Activated T-cell treated with anti-CD3 and anti-CD28 coated beads, Interleukin-2, amount 50 U/mL, for 24 hours (primary cell): ENCODE data around the gene SPDYE1.
"Not testable (repeated sequence)": the region's sequence is repeated elsewhere in the genome, so short reads cannot be mapped to it uniquely, and the experiment has no call there.

Experiments
- DNase-seq: peaks from one replicate; pipeline ENCODE4 v3.0.0-alpha.2; 2020
- H3K27ac Mint-ChIP-seq: 2 replicates; pipeline ENCODE4 v1.8.0; 2020; ENCODE audit warnings: mild to moderate bottlenecking, mixed read lengths
- H3K27me3 Mint-ChIP-seq: 2 replicates; pipeline ENCODE4 v1.8.0; 2020; ENCODE audit warnings: mixed read lengths
- H3K36me3 Mint-ChIP-seq: 2 replicates; pipeline ENCODE4 v1.8.0; 2020; ENCODE audit warnings: low read depth, mixed read lengths
- H3K4me1 Mint-ChIP-seq: 2 replicates; pipeline ENCODE4 v1.8.0; 2020; ENCODE audit warnings: low read depth, mixed read lengths
- H3K4me3 Mint-ChIP-seq: 2 replicates; pipeline ENCODE4 v1.8.0; 2020; ENCODE audit warnings: mild to moderate bottlenecking, moderate library complexity, mixed read lengths
- H3K9me3 Mint-ChIP-seq: 2 replicates; pipeline ENCODE4 v1.8.0; 2020; ENCODE audit warnings: mixed read lengths

The SPDYE1 gene

DNA sequence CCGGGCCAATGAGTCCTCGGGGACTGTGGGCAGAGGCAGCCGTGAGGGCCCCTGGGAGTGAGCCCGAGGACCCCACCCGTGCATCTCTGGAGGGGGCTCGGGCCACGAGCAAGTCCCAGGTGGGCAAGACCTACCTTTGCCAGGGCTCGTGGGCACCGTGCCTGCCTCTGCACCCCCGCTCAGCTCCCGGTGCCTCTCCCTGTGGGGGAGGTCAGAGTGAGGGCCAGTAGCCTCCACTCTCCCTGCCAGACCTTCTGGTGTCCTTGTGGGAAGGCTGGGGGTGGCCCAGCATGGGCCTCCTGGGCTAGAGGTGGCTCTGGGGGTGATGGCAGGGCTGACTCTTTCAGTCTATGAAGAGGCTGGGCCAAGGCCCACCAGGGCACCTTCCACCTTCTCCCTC, 31.7 kb downstream of the SPDYE1 start:
- not testable (repeated sequence) for H3K27me3 Mint-ChIP-seq, H3K9me3 Mint-ChIP-seq, H3K4me3 Mint-ChIP-seq, H3K4me1 Mint-ChIP-seq, DNase-seq, H3K27ac Mint-ChIP-seq
- H3K36me3 Mint-ChIP-seq, result peaks cover 20% of the 10 kb centered on the region

GRCh38 chr7:44030029-44030428, 32.3 kb downstream of the SPDYE1 start:
- not testable (repeated sequence) for H3K9me3 Mint-ChIP-seq, DNase-seq, H3K4me3 Mint-ChIP-seq, H3K27ac Mint-ChIP-seq, H3K27me3 Mint-ChIP-seq, H3K4me1 Mint-ChIP-seq
- H3K36me3 Mint-ChIP-seq, result peaks cover 22% of the 10 kb centered on the region

DNA sequence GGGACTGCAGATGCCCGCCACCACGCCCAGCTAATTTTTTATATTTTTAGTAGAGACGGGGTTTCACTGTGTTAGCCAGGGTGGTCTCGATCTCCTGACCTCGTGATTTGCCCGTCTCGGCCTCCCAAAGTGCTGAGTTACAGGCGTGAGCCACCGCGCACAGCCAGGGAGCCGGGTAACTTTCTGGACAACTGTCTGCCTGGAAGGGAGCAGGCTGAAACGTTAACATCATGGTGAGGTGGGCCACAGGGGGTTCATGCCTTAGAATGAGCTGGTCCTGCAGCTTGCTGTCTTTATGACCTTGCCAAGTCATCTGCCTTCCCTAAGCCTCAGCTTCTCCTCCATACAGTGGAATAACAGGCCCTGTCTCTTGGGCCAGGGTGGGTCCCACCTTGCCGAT, 33.6 kb downstream of the SPDYE1 start:
- not testable (repeated sequence) for DNase-seq, H3K9me3 Mint-ChIP-seq, H3K27ac Mint-ChIP-seq, H3K27me3 Mint-ChIP-seq, H3K4me3 Mint-ChIP-seq, H3K4me1 Mint-ChIP-seq
- peaks cover 22% of the 10 kb centered on the region for H3K36me3 Mint-ChIP-seq

DNA sequence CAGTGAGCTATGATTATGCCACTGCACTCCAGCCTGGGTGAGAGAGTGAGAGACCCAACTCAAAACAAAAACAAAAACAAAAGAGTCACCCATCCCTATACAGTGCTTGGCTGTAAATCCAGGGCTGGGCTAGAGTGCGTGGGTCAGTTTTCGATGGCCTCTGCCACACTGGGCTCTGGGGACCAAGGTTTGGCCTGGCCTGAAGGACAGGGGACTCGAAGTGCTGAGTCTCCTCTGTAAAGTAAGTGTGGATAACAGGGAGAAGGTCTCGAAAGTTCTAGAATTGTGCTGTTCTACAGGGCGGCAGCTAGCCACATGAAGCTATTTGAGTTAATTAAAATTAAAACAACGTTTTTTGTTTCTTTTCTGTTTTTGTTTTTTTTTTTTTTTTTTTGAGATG, 34.3 kb downstream of the SPDYE1 start:
- H3K4me1 Mint-ChIP-seq, H3K9me3 Mint-ChIP-seq, DNase-seq, H3K4me3 Mint-ChIP-seq, H3K27ac Mint-ChIP-seq, H3K27me3 Mint-ChIP-seq: not testable (repeated sequence)
- H3K36me3 Mint-ChIP-seq, result peaks cover 28% of the 10 kb centered on the region

- not testable (repeated sequence) for H3K27ac Mint-ChIP-seq, H3K4me1 Mint-ChIP-seq, H3K27me3 Mint-ChIP-seq, H3K9me3 Mint-ChIP-seq, H3K4me3 Mint-ChIP-seq
- peak; percentile 11 for DNase-seq
- peaks cover 31% of the 10 kb centered on the region for H3K36me3 Mint-ChIP-seq
Measured at GRCh38 chr7:44033971-44034844, 36.5 kb downstream of the SPDYE1 start.

DNA sequence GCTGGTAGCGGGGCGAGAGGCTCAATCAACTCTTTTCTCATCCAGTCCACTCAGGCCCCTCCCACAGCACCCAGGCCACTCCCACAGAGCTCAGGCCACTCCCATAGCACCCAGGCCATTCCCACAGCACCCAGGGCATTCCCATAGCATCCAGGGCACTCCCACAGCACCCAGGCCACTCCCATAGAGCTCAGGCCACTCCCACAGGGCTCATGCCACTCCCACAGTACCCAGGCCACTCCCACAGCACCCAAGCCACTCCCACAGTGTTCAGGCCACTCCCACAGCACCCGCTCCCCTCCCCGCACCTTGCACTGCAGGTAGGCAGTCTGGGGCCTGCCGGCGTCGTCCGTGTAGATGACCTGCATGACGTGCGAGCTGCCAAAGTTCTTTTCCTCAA, 38.7 kb downstream of the SPDYE1 start:
- H3K36me3 Mint-ChIP-seq, result peaks cover 29% of the 10 kb centered on the region
- not testable (repeated sequence) for H3K4me3 Mint-ChIP-seq, H3K27ac Mint-ChIP-seq, H3K27me3 Mint-ChIP-seq, H3K9me3 Mint-ChIP-seq
- H3K4me1 Mint-ChIP-seq, result peaks cover 12% of the 10 kb centered on the region
- peak; percentile 76 for DNase-seq

DNA sequence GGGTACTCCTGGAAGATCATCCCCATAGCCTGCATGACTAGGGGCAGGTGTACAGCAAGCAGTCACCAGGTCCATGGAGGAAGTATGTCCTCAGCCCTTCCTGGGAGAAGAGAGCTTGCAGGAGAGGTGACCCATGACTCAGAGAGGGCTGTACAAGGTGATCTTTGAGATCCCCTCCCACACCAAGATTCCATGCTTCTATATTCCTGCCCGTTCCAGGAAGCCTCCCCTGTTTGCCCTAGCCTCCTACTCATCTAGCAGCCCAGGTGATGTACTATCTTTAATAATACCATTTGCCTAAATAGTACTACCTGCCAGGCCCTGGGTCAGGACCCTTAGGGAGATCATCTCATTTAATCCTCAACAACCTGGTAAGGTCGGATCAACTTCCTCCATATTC, 40.3 kb downstream of the SPDYE1 start:
- H3K27me3 Mint-ChIP-seq, DNase-seq, H3K9me3 Mint-ChIP-seq, H3K4me3 Mint-ChIP-seq: not testable (repeated sequence)
- H3K27ac Mint-ChIP-seq, result peak overlapping the region; percentile 29
- peaks cover 24% of the 10 kb centered on the region for H3K36me3 Mint-ChIP-seq
- H3K4me1 Mint-ChIP-seq, result peaks cover 14% of the 10 kb centered on the region

GRCh38 chr7:44038553-44038952, 40.9 kb downstream of the SPDYE1 start:
- H3K27me3 Mint-ChIP-seq, H3K9me3 Mint-ChIP-seq, H3K4me3 Mint-ChIP-seq, DNase-seq, H3K27ac Mint-ChIP-seq: not testable (repeated sequence)
- Mint-ChIP-seq H3K4me1 (peaks cover 14% of the 10 kb centered on the region), H3K36me3 (peaks cover 21% of the 10 kb centered on the region)

GRCh38 chr7:44038961-44039558, 41.4 kb downstream of the SPDYE1 start:
- H3K27me3 Mint-ChIP-seq, H3K9me3 Mint-ChIP-seq: not testable (repeated sequence)
- H3K27ac Mint-ChIP-seq, result peak overlapping the region; percentile 90
- H3K4me1 Mint-ChIP-seq, result peaks cover 19% of the 10 kb centered on the region
- peak overlapping the region; percentile 69 for H3K4me3 Mint-ChIP-seq
- H3K36me3 Mint-ChIP-seq, result peaks cover 18% of the 10 kb centered on the region
- DNase-seq, result peak; percentile 87

GRCh38 chr7:44039800-44040492, 42.2 kb downstream of the SPDYE1 start:
- H3K27ac Mint-ChIP-seq, result peak overlapping the region; percentile 78
- peak; percentile 72 for DNase-seq
- peaks cover 21% of the 10 kb centered on the region for H3K4me1 Mint-ChIP-seq
- not testable (repeated sequence) for H3K9me3 Mint-ChIP-seq, H3K27me3 Mint-ChIP-seq
- peaks cover 21% of the 10 kb centered on the region for H3K36me3 Mint-ChIP-seq
- H3K4me3 Mint-ChIP-seq, result peak overlapping the region; percentile 81

GRCh38 chr7:44040493-44040891, 42.8 kb downstream of the SPDYE1 start:
- not testable (repeated sequence) for H3K27me3 Mint-ChIP-seq, H3K9me3 Mint-ChIP-seq
- Mint-ChIP-seq H3K36me3 (peaks cover 27% of the 10 kb centered on the region), H3K27ac (peak overlapping the region; percentile 90), H3K4me1 (peaks cover 24% of the 10 kb centered on the region), H3K4me3 (peak overlapping the region; percentile 81)
- peak; percentile 82 for DNase-seq

DNA sequence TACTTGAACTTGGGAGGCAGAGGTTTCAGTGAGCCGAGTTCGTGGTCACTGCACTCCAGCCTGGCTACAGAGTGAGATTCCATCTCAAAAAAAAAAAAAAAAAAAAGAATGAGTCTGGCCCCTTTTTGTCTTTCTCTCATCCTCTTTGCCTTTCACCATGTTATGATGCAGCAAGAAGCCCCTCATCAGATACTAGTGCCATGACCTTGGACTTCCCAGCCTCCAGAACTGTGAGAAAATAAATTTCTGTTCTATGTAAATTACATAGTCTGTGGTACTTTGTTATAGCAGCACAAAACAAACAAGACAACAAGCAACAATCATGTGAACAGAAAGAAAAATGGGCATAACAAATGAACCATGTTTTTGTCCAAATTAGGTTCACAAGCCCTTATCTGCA, 44.5 kb downstream of the SPDYE1 start:
- no peaks in the 10 kb centered on the region for H3K9me3 Mint-ChIP-seq
- no peak for DNase-seq
- peaks cover 37% of the 10 kb centered on the region for H3K36me3 Mint-ChIP-seq
- no peaks in the 10 kb centered on the region for H3K27me3 Mint-ChIP-seq
- no peak overlapping the region for H3K4me3 Mint-ChIP-seq
- peak overlapping the region; percentile 70 for H3K27ac Mint-ChIP-seq
- peaks cover 41% of the 10 kb centered on the region for H3K4me1 Mint-ChIP-seq

DNA sequence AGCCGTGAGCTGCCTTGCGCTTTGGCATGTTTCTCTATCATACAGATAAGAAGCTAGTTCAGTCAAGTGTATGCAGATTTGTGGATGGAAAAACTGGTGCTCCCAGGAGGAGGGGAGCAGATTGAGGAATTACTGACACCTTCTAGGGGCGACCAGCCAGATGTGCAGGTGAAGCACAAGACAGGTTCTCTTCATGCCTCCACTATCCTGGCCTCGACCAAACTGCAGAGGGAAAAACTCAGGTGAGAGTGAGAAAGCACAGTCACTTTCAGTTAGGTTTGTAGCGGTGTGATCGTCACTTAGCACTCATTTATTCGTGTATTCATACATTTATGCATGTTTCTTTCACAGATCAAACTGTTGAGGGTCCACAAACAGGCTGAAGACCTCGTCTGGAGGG, 46.2 kb downstream of the SPDYE1 start:
- no peak for DNase-seq
- H3K4me1 Mint-ChIP-seq, result peaks cover 53% of the 10 kb centered on the region
- H3K36me3 Mint-ChIP-seq, result peaks cover 50% of the 10 kb centered on the region
- H3K27ac Mint-ChIP-seq, result peak overlapping the region; percentile 91
- H3K4me3 Mint-ChIP-seq, result peak overlapping the region; percentile 90
- no peaks in the 10 kb centered on the region for H3K9me3 Mint-ChIP-seq
- H3K27me3 Mint-ChIP-seq, result no peaks in the 10 kb centered on the region

DNA sequence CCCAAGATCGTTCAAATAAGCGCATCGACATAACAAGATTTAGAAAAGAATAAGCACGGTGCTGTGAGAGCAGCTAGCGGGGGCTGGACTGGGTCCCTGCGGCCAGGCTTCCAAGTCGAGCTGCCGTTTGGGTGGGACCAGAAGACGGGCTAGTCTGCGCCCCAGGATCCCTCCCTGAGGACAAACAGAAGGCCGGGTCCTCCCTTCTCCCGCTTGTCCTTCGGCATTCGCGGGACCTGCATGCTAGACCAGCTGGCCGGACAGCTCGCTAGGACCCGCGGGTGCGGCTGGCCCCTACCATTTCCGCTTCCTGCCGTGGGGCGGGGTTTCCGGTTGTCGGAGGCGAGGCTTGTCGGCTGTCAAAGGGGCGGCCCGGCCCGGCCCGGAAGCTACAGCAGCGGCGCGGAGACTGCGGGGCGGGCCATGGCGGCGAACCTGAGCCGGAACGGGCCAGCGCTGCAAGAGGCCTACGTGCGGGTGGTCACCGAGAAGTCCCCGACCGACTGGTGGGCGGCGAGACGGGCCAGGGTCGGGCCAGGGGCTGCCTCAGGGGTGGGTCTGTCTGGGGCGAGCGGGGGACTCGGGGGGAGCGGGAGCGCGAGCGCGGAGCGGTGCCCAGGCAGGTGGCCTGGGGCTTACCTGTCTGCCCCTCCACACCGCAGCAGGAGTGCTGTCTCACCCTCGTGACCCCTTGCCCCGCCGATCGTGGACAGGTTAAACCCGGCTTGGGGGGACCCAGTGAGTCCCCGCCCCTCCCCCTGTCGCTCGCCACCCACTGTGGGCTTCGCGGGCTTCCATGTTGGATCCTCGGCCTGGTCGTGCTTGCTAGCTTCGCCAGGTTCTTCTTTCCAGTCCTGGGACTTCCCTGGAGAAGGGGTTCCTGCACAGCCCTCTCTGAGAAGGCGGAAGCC, 46.9 kb downstream of the SPDYE1 start, which contains the start of gene DBNL:
Gene DBNL (plus strand): TSS at position 388 of the 911 bp plus-strand sequence. CDS start 36 bp downstream, at position 424.
- Mint-ChIP-seq H3K4me1 (peaks cover 55% of the 10 kb centered on the region), H3K4me3 (peak within 1 kb of the TSS; percentile 90), H3K9me3 (no peaks in the 10 kb centered on the region), H3K36me3 (peaks cover 53% of the 10 kb centered on the region), H3K27ac (peak within 1 kb of the TSS; percentile 91), H3K27me3 (no peaks in the 10 kb centered on the region)
- peak; percentile 95 for DNase-seq
